Prostate gland (tissue), 2 donors: ENCODE data around the gene AUTS2.

ENCODE experiments used
- POLR2A ChIP-seq: fragments of 450-650 bp; IDR thresholded peaks from one replicate; pipeline ENCODE4 v1.6.1; 2016; ENCODE audit warnings: antibody characterized with exemption, mild to moderate bottlenecking
- TF ChIP-seq, protein P1 (sequence below), 4 experiments: fragments of 200-600 bp in 2 of 4; fragments of 450-650 bp in 2 of 4; sonication (generic) in 2 of 4; IDR thresholded peaks; 1 replicate in 3 of 4; 2 replicates in 1 of 4; pipeline ENCODE4 v1.5.1; 2016 to 2019; ENCODE audit warnings: antibody characterized with exemption in 4 of 4, mild to moderate bottlenecking in 2 of 4, moderate library complexity in 2 of 4

DNA sequence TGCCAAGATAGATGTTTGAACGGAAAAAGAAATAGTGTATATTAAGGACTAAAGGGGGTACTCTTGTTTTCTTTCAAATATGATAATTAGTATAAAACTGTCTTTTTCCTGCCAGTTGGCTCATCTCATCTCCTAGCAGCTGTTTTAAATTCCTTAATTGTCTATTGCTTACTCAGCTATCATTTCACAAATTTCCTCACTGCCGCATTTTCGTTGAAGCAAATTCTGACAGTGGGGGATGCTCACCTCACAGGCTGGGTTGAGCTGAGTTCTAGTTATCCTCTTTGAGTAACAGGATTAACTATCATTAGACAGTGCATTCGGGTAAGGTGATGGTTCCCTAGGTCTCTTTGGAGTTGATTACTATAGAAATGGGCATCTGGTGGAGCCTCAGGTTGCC is 592.0 kb downstream of the AUTS2 start:
- TF ChIP-seq, protein P1, sequence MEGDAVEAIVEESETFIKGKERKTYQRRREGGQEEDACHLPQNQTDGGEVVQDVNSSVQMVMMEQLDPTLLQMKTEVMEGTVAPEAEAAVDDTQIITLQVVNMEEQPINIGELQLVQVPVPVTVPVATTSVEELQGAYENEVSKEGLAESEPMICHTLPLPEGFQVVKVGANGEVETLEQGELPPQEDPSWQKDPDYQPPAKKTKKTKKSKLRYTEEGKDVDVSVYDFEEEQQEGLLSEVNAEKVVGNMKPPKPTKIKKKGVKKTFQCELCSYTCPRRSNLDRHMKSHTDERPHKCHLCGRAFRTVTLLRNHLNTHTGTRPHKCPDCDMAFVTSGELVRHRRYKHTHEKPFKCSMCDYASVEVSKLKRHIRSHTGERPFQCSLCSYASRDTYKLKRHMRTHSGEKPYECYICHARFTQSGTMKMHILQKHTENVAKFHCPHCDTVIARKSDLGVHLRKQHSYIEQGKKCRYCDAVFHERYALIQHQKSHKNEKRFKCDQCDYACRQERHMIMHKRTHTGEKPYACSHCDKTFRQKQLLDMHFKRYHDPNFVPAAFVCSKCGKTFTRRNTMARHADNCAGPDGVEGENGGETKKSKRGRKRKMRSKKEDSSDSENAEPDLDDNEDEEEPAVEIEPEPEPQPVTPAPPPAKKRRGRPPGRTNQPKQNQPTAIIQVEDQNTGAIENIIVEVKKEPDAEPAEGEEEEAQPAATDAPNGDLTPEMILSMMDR (IDR thresholded peaks at IDR 0.05) = no peak
- TF ChIP-seq POLR2A = no peak
